ENCODE data around the gene RECK. TPM values are rescaled to one million over a fixed set of nuclear protein-coding genes. Genes with fewer than 3 reads are reported as not detected.

The RECK gene
- total RNA-seq, 2 experiments from 2014 or later: 4.2 to 4.4 TPM

GRCh38 chr9:36092509-36093215 is 55.9 kb downstream of the RECK start:
- POLR2A ChIA-PET: interaction anchor here (0.9 kb wide), 1 partner anchor 73 kb away, joined by 9 read pairs; no protein-coding TSS in a partner anchor
- CTCF ChIA-PET: interaction anchor here (0.9 to 1.2 kb wide), 4 partner anchors 10 to 213 kb away, joined by 3 to 6 read pairs (median 3); no protein-coding TSS in a partner anchor

DNA sequence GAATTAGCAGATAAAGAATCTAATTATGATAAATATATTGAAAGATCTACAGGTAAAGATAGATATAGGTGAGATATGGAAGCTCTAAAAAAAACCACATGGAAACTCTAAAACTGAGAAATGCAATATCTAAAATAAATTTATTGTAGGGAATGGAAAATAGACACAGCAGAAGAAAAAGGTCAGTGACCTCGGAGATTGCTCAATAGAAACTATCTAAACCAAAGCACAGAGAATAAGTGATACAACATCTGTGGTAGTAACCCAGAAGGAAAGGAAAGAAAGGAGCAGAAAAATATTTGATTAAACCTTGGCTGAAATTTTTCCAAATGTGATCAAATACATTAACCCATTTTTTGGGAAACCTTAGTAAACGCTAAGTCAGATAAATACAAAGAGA is 56.7 kb downstream of the RECK start:
- CTCF ChIA-PET: interaction anchor here (0.9 kb wide), 1 partner anchor 73 kb away, joined by 3 read pairs; no protein-coding TSS in a partner anchor
- POLR2A ChIA-PET: interaction anchor here (0.9 kb wide), 1 partner anchor 72 kb away, joined by 9 read pairs; no protein-coding TSS in a partner anchor

GRCh38 chr9:36099718-36100117 is 63.0 kb downstream of the RECK start:
- CTCF ChIA-PET: interaction anchor here (0.6 to 6.8 kb wide), 4 partner anchors 63 to 71 kb away, joined by 3 to 51 read pairs (median 4); no protein-coding TSS in a partner anchor
- POLR2A ChIA-PET: no interaction called here

DNA sequence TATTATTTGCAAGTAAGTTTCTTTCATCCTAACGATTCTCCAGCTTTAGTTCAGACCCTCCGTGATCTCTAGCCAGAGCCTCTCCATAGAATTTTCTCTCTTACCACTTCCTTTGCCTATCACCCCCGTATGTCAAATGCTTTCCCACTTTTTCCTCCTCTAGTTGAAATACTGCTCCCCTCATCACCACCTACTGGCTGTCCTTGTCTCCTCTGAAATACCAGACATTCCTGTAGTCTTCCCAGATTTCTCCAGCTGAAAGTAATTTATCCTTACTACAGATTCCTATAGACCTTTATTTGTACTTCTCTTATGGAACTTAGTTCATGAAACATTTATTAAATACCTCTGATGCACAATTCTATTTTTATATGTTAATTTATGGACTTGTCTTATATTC is 63.8 kb downstream of the RECK start:
- POLR2A ChIA-PET: no interaction called here

GRCh38 chr9:36101916-36102741 is 65.4 kb downstream of the RECK start:
- POLR2A ChIA-PET: interaction anchor here (0.5 to 0.7 kb wide), 2 partner anchors 89 to 374 kb away, joined by 3 to 5 read pairs; no protein-coding TSS in a partner anchor
- CTCF ChIA-PET: interaction anchor here (0.7 to 6.8 kb wide), 19 partner anchors 10 to 227 kb away, joined by 3 to 51 read pairs (median 6); partner anchors contain the start of gene GLIPR2

More for the DNA sequence above, 63.8 kb downstream of the RECK start:
- CTCF ChIA-PET: interaction anchor here (1.1 to 6.8 kb wide), 2 partner anchors 13 to 66 kb away, joined by 3 to 51 read pairs; no protein-coding TSS in a partner anchor

DNA sequence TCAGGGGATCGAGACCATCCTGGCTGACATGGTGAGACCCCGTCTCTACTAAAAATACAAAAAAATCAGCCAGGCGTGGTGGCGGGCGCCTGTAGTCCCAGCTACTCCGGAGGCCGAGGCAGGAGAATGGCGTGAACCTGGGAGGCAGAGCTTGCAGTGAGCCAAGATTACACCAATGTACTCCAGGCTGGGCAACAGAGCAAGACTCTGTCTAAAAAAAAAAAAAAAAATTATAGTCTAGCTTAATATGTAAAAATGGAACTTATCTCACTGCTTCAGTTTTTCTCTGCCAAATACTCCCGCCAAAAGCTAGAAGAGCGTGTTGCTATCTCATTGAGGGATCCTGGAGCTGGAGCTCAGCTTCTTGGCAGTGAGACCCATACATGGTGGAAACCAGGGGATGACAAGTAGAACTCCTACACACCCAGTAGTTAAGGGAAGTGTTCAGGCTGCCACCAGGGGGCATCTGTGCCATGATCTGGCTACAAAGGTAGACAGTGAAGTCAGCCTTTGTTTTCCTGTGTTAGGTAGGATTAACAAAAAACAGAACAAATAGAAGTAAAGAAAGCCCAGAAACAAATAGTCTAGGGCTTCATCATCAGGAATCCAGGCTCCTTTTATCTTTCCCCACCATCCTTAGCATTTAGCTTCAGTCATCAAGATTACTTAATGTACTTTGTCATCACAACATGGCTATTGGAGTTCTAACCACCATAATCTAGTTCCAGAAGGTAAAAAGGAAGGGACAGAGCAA is 66.2 kb downstream of the RECK start:
- CTCF ChIA-PET: interaction anchor here (0.7 to 6.8 kb wide), 21 partner anchors 9 to 226 kb away, joined by 3 to 51 read pairs (median 5); partner anchors contain the start of gene GLIPR2
- POLR2A ChIA-PET: interaction anchor here (0.7 kb wide), 1 partner anchor 88 kb away, joined by 3 read pairs; no protein-coding TSS in a partner anchor

DNA sequence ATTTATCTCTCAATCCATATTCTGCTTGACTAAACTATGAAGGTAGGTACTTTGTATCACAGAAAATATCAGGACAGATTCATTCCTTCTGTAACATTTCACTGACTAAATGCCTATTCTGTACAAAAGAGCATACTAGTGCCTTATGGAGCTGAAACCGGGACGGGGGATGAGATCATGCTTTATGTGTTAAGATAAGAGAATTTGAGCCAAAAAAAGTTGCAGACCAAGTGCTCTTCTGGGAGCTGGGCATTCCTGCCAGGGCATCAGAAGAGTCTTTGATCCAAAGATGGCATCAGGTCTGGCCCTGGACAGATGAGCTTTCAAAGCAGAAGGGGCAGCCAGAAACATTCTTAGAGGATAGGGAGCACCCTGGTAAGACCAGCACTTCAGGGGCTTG is 72.4 kb downstream of the RECK start:
- CTCF ChIA-PET: no interaction called here
- POLR2A ChIA-PET: no interaction called here

DNA sequence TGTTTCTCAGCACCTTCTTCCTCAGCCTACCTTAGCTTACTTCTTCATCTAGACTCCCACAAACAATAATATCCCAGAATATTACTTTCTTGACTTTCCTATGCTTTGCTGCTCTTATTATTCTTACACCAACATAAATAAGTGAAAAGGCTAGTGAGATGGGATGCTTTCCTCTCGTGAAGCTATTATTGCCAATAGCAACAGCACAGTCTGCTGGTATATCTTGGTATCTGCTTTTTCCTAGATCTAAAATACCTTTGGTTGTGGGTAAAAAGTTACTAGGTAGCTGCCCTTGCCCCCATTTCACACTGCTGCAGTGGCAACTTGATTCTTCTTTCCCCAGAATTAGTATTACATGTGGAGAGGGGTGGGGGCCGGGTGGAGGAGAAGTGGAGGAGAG is 73.7 kb downstream of the RECK start:
- POLR2A ChIA-PET: no interaction called here
- CTCF ChIA-PET: no interaction called here

- CTCF ChIA-PET: interaction anchor here (0.7 to 1.7 kb wide), 3 partner anchors 9 to 54 kb away, joined by 3 to 7 read pairs (median 4); no protein-coding TSS in a partner anchor
- POLR2A ChIA-PET: no interaction called here
These were observed 75.8 kb downstream of the RECK start for GRCh38 chr9:36112516-36112915.

GRCh38 chr9:36113999-36114398 is 77.3 kb downstream of the RECK start:
- ChIA-PET POLR2A (no interaction called here), CTCF (interaction anchor here (1.2 kb wide), 1 partner anchor 13 kb away, joined by 3 read pairs; no protein-coding TSS in a partner anchor)

GRCh38 chr9:36116593-36116992 is 79.9 kb downstream of the RECK start:
- ChIA-PET POLR2A (no interaction called here), CTCF (interaction anchor here (0.7 to 1.4 kb wide), 2 partner anchors 32 to 50 kb away, joined by 3 to 5 read pairs; no protein-coding TSS in a partner anchor)

DNA sequence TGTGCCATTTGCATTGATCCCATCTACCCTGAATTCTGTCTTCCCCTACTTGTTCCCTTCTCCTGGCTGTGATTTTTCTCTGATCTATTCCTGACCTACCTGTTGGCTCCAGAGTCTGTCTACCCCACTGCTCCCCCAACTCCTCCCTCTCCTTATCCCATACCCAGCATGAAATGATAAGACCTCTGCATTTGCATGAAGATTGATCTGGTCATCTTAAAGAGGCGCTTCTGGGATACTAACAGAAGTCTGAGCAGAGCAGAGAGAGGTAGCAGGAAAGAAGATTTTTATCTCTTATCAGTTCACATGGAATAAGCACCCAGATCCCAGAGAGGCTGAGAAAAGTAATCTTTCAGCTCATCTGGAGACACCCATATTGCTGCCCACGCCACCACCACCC is 81.5 kb downstream of the RECK start:
- ChIA-PET POLR2A (no interaction called here), CTCF (no interaction called here)

DNA sequence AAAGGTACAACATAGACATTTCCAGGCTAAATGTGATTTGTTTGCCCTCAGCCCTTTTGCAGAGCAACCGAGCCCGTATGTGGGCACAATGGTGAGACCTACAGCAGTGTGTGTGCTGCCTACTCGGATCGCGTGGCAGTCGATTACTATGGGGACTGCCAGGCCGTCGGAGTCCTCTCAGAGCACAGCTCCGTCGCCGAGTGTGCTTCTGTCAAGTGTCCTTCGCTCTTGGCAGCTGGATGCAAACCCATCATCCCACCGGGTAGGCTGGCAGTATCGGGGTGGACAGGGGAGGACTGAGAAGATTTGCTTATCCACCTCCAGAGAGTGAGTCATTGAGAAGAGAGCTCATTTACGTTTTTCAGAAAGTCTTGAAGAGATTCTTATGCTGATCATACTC is 82.0 kb downstream of the RECK start:
- CTCF ChIA-PET: no interaction called here
- POLR2A ChIA-PET: no interaction called here

DNA sequence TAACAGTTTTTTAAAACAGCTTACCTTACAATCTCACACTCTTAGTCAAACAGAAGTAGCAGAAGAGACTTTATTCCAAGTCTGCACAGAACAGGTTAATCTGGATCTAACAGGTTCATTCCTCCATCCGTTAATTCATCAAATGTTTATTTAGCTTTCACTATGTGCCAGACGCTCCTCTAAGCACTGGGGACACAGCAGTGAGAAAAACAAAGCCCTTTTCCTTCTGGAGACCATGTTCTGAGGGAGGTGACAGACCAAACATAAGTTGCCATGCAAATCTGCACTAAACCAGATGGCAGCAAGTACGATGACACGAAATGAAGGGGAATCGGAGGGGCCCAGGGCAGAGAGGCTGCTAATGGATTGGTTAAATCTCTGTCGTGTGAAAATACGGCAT is 82.8 kb downstream of the RECK start:
- POLR2A ChIA-PET: no interaction called here
- CTCF ChIA-PET: no interaction called here

DNA sequence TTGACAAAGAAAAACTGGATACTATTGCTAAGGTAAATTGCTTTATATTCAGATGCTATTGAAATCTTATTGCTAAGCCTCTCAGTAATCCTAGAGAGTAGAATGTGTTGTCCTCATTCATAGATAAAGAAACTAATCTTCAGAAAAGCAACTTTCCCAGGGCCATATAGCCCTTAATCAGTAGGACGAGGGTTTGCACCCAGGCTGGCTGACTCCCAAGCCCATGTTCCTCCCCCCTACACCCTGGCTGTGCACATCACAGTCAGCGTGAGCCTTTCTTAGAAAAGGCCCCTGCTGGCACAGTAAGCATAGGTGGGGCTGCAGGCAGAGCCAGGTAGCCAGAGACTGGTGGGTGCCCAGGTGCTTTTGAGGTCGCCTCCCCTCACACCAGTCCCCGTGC is 84.0 kb downstream of the RECK start:
- ChIA-PET POLR2A (interaction anchor here (0.6 kb wide), 1 partner anchor 1040 kb away, joined by 3 read pairs; no protein-coding TSS in a partner anchor), CTCF (no interaction called here)

DNA sequence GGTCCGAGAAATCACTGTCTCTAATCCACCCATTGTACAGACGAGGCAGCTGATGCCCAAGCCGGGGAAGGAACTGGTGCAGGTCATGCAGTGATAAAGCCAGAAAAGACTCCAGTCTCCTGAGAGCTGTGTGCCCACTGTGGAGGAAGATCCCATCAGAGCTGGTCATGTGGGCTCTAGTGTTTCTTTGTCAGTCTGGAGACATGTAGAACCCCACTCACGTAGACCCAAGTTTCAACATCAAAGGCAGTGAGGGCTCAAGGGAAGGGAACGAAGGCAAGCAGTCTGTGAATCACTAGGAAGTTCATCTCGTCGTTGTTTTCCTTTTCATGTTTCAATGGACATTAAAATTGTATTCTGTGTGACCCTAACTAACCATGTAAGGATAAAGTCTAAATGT is 85.3 kb downstream of the RECK start:
- POLR2A ChIA-PET: no interaction called here
- CTCF ChIA-PET: no interaction called here

DNA sequence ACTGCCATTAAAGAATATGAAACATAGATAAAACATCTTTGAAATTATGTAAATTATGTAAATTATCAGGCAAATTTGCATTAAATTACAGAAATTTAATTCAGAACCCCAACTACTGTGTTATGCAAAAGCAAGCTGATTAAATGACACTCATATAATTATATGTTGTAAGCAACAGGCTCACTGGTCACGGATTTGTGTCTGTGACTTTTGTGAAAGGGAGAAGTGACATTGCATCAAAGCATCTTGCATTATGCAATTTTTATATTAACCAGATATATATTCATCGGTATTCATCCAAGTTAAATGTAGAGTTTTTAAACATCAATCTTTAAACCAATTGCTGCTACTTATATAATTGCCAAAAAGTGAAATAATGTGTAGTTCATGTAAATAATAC is 86.8 kb downstream of the RECK start:
- ChIA-PET POLR2A (no interaction called here), CTCF (no interaction called here)

DNA sequence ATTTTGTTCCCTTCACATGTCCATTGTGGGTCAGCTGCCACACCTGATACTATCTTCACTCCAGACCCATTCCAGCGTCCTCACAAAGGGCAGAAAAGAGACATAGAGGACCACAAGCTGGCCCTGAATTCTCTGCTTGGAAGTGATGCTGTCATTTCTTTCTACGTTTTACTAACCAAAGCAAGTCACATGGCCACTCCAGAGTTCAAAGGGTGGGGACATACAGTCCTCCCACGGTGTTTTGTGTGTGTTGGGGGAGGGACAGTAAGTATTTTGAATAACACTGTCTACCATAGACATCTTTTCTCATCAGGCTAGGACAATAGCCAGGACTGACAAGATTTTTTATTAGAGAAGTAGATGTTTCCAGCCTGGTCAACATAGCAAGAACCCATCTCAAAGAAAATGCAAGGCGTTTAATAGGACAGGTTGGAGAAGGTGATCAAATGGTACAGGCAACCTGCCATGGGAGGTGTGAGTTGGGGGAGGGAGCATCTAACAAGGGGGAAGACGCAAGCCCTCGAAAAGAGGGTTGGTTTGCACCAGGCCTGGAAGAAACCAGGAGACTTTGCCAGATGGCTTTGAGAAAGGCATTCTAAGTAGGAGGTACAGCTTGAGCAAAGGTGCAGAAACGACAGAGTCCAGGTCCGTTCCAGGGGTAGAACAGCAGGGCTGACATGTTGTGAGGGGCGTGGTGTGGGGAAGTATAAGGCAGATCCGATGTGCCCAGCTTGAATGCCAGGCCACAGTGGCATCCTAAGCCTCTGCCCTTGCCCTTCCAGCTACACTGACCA is 88.5 kb downstream of the RECK start:
- CTCF ChIA-PET: interaction anchor here (0.6 to 2.4 kb wide), 2 partner anchors 22 to 40 kb away, joined by 4 to 10 read pairs; no protein-coding TSS in a partner anchor
- POLR2A ChIA-PET: no interaction called here

Data from activated CD8-positive, alpha-beta memory T cell treated with anti-CD3 and anti-CD28 coated beads for 36 hours (primary cell).